Lung (tissue), 12 donors: Measurements from ENCODE around the gene FGG. TPM values are rescaled to one million over a fixed set of nuclear protein-coding genes. Genes with fewer than 3 reads are reported as not detected.
A peak's percentile ranks its signal among the peaks of the same experiment; 100 is the strongest.

Experiments
- ATAC-seq: fragments of 200-7000 bp; cut with Tn5 transposase; one replicate; pipeline ENCODE4 v1.9.1; 2020; ENCODE audit warnings: moderate number of reproducible peaks; ENCODE audit not compliant: insufficient read depth, low FRiP score
- DNase-seq, 3 donors: peaks; one replicate each; pipeline ENCODE4 v3.0.0-alpha.2; 2013 to 2017
- H3K27ac ChIP-seq, 2 donors: one replicate each; pipeline ENCODE4 v1.5.1; 2013; ENCODE audit warnings: mild to moderate bottlenecking in 2 of 2, moderate library complexity in 2 of 2, control low read depth in 1 of 2, inconsistent platforms in 1 of 2, low read depth in 1 of 2, low read length in 1 of 2
- H3K27me3 ChIP-seq, 3 donors: one replicate each; pipeline ENCODE4 v1.5.1; 2013; ENCODE audit warnings: low read length in 2 of 3; ENCODE audit not compliant: control insufficient read depth in 3 of 3, insufficient read depth in 3 of 3
- H3K36me3 ChIP-seq, 4 donors: one replicate each; pipeline ENCODE4 v1.5.1; 2013; ENCODE audit warnings: low read length in 4 of 4, mild to moderate bottlenecking in 1 of 4, moderate library complexity in 1 of 4; ENCODE audit not compliant: control insufficient read depth in 4 of 4, insufficient read depth in 4 of 4
- H3K4me1 ChIP-seq, 5 donors: one replicate each; pipeline ENCODE4 v1.5.1; 2013; ENCODE audit warnings: low read length in 5 of 5, mild to moderate bottlenecking in 2 of 5, moderate library complexity in 1 of 5; ENCODE audit not compliant: control insufficient read depth in 5 of 5, insufficient read depth in 5 of 5
- H3K4me3 ChIP-seq: one replicate; pipeline ENCODE4 v1.5.1; 2013; ENCODE audit warnings: mild to moderate bottlenecking, control low read depth, moderate library complexity
- H3K9ac ChIP-seq, 2 donors: one replicate each; pipeline ENCODE4 v1.5.1; 2013; ENCODE audit warnings: low read length in 2 of 2, control low read depth in 1 of 2; ENCODE audit not compliant: insufficient read depth in 1 of 2
- H3K9me3 ChIP-seq, 4 donors: one replicate each; pipeline ENCODE4 v1.5.1; 2013; ENCODE audit warnings: low read length in 3 of 4, mild to moderate bottlenecking in 1 of 4, moderate library complexity in 1 of 4; ENCODE audit not compliant: control insufficient read depth in 4 of 4, insufficient read depth in 3 of 4
- WGBS, 2 donors: extraction: QIAGEN DNeasy Blood & Tissue Kit; methylation state at CpG; one replicate each; pipeline ENCODE4 v1.1.7; 2013; 5-methylcytosine and 5-hydroxymethylcytosine counted together
- polyA plus RNA-seq, 2 donors: library from polyadenylated mRNA; stranded (reverse); fragments of 200-250 nt; gene quantifications; one replicate each; pipeline ENCODE4 v1.2.1, GENCODE V29; 2013
- total RNA-seq, 2 donors: library from RNA; depleted of rRNA in 1 of 2; stranded (reverse); fragments of >200 nt in 1 of 2; gene quantifications; one replicate each; pipeline ENCODE4 v1.2.1, GENCODE V29; 2014 to 2021
- TF ChIP-seq, protein P1 (sequence below): IDR thresholded peaks from 2 replicates; pipeline ENCODE4 v1.5.1; 2012; ENCODE audit warnings: mild to moderate bottlenecking; ENCODE audit errors: control extremely low read depth, extremely low read depth
- donor health status: control.
- donor health status: control.
- donor health status: Bipolar disorder and iron deficiency.
- donor health status: healthy.
- donor health status: DM: yes; HTN: yes; CAD: no.

FGG gene
- total and polyA plus RNA-seq, 4 donors = 0.91 to 172 (median 33.0) TPM

- no peaks in the 10 kb centered on the region for H3K4me1 ChIP-seq
- ATAC-seq (no peak), DNase-seq (no peak)
- H3K36me3 ChIP-seq = no peaks in the 10 kb centered on the region
- H3K4me3 ChIP-seq = no peak overlapping the region
- H3K9me3 ChIP-seq = no peaks in the 10 kb centered on the region
- TF ChIP-seq, protein P1, sequence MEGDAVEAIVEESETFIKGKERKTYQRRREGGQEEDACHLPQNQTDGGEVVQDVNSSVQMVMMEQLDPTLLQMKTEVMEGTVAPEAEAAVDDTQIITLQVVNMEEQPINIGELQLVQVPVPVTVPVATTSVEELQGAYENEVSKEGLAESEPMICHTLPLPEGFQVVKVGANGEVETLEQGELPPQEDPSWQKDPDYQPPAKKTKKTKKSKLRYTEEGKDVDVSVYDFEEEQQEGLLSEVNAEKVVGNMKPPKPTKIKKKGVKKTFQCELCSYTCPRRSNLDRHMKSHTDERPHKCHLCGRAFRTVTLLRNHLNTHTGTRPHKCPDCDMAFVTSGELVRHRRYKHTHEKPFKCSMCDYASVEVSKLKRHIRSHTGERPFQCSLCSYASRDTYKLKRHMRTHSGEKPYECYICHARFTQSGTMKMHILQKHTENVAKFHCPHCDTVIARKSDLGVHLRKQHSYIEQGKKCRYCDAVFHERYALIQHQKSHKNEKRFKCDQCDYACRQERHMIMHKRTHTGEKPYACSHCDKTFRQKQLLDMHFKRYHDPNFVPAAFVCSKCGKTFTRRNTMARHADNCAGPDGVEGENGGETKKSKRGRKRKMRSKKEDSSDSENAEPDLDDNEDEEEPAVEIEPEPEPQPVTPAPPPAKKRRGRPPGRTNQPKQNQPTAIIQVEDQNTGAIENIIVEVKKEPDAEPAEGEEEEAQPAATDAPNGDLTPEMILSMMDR = no peak
- no peak overlapping the region for H3K9ac ChIP-seq
- WGBS, 2 donors = 87 to 89% methylated on average over 4 of the region's 4 CpGs
- H3K27ac ChIP-seq = no peak overlapping the region
- H3K27me3 ChIP-seq = peaks cover 0 to 6% (median 0%) of the 10 kb centered on the region in 3 donors
These were observed 2.9 kb downstream of the FGG start for GRCh38 chr4:154609532-154609931.

DNA sequence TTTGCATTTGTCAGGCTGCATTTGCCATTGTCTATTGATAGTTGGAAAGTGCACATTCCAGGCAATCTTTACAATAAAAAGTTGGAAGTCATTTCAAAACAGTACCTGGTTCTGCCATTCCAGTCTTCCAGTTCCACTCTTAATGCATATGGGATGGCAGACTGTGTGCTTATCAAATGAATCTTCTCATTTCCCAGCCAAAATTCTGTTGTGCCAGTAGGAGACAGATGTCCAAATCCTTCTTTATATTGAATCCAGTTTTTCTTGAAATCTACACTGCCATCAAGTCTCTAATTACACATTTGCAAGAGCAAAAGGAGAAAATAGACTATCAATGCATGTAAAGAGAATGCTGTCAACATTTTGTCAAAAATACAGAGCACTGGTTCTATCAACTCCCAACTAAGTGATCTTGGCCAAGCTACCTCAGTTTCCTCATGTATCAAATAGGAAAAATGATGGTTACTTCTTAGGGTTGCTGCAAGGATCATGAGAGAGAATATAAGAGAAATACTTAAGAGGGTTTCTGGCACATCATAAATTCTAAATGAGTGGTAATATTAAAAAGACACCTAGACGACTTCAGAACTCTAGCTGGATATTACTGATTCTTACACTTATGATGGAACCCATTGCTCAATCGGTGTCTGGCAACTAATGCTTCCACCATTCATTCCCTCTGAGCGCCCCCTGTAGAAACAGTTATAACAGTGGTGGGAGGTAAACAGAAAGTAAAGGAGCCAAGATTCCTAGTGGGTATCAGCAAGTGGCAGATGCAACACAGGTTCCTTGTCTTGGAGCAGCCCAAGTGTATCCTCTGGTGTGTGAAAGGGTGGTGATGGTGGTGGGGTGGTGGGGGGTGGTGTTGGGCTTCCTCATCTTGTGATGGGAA lies 3.8 kb downstream of the FGG start:
- 91 to 95% methylated on average over 3 of the region's 3 CpGs for WGBS, 2 donors
- no peak overlapping the region for H3K4me3 ChIP-seq
- TF ChIP-seq, protein P1 = no peak

DNA sequence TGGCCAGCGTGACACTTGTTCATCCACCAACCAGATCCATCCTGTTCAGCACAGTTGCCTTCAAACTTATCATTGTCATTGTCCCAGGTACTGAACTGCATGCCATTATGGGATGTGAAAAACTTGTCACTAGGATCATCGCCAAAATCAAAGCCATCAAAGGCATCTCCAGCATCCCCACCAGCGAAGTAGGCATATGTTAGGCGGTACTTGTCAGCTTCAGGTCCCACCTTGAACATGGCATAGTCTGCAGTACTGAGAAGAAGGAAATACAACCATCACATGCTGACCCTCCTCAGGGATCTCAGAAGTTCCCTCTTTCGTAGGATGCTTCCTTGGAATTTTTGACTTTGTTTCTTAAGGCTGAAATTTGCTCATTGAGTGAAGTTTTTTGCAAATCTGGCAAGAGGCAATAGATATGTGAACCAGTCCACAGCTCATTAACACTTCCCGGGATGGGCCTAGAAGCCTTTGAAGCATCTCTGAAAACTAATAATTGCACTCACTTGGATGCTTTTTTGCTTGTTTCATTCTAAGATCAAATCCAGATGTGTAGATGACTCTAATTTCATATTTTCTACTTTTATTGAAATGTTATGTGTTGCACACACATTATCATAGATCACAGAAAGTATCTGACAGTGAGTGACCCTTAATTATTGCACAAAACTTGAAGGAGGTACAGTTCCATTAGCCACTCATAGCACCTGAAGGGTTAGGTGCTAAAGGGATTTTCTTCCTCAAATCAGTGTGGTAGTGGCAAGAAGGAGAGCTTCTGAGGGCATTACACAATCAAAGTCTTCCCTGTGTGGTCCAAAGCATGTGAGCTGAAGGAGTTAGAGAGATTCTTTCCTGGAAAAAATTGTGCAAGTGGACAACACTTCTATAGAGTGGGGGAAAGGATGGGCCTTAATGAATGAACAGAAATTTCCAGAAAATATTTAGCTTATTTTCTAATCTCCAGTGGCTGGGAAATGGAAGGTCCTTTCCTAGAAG lies 5.4 kb downstream of the FGG start:
- Histone ChIP-seq H3K9ac (no peak overlapping the region), H3K9me3 (no peaks in the 10 kb centered on the region), H3K36me3 (no peaks in the 10 kb centered on the region), H3K4me3 (no peak overlapping the region), H3K27ac (no peak overlapping the region), H3K4me1 (no peaks in the 10 kb centered on the region), H3K27me3 (peaks cover 0 to 3% (median 0%) of the 10 kb centered on the region in 3 donors)
- 92 to 94% methylated on average over 6 of the region's 6 CpGs for WGBS, 2 donors
- TF ChIP-seq, protein P1 = no peak
- peak; percentile 9 for ATAC-seq
- no peak for DNase-seq

More for the DNA sequence above, 3.8 kb downstream of the FGG start:
- Histone ChIP-seq H3K27ac (no peak overlapping the region), H3K4me1 (no peaks in the 10 kb centered on the region), H3K9ac (no peak overlapping the region), H3K9me3 (no peaks in the 10 kb centered on the region), H3K27me3 (peaks cover 0 to 6% (median 0%) of the 10 kb centered on the region in 3 donors), H3K36me3 (no peaks in the 10 kb centered on the region)
- DNase-seq (no peak), ATAC-seq (no peak)
